GM18499 (cell line): Measurements from ENCODE around the gene SELENON.

Experiments
- ATAC-seq: cut with Tn5 transposase; IDR thresholded peaks from one replicate; pipeline ENCODE4 v1.9.1; 2021; ENCODE audit warnings: moderate number of reproducible peaks; ENCODE audit not compliant: insufficient read depth, unreplicated experiment

SELENON gene

GRCh38 chr1:25808481-25809244, 8.7 kb downstream of the SELENON start:
- ATAC-seq = no peak

- no peak for ATAC-seq
Observed at GRCh38 chr1:25809283-25809926, 9.4 kb downstream of the SELENON start.

- ATAC-seq = no peak
Observed at GRCh38 chr1:25809929-25810328, 9.9 kb downstream of the SELENON start.

- no peak for ATAC-seq
Observed at GRCh38 chr1:25810341-25811299, 10.6 kb downstream of the SELENON start.

GRCh38 chr1:25811384-25812082, 11.5 kb downstream of the SELENON start:
- ATAC-seq = no peak

- ATAC-seq = no peak
Observed at GRCh38 chr1:25813071-25813733, 13.2 kb downstream of the SELENON start.

GRCh38 chr1:25813734-25814471, 13.9 kb downstream of the SELENON start:
- no peak for ATAC-seq

- ATAC-seq = no peak
Observed at GRCh38 chr1:25814549-25815087, 14.6 kb downstream of the SELENON start.

GRCh38 chr1:25815208-25816111, 15.5 kb downstream of the SELENON start:
- no peak for ATAC-seq

GRCh38 chr1:25816112-25816718, 16.2 kb downstream of the SELENON start:
- no peak for ATAC-seq

- no peak for ATAC-seq
Observed at GRCh38 chr1:25817840-25818501, 18.0 kb downstream of the SELENON start.

- no peak for ATAC-seq
Observed at GRCh38 chr1:25818569-25818968, 18.6 kb downstream of the SELENON start.

- ATAC-seq = peak; percentile 62
Observed at GRCh38 chr1:25819491-25820246, 19.7 kb downstream of the SELENON start, which contains the start of gene MTFR1L. MTFR1L (plus strand) TSS chr1:25819954; CDS start chr1:25823105, 3,151 bp downstream.

GRCh38 chr1:25820247-25821111, 20.5 kb downstream of the SELENON start:
- ATAC-seq = no peak

GRCh38 chr1:25821112-25821476, 21.1 kb downstream of the SELENON start:
- no peak for ATAC-seq
